Raji (cell line): ENCODE measurements around the gene NSDHL.

Experiments
- POLR2A ChIP-seq: IDR thresholded peaks from 2 replicates; pipeline ENCODE4 v1.6.1; 2011; ENCODE audit warnings: low read depth, low read length, control low read depth; ENCODE audit not compliant: insufficient read depth

NSDHL gene

GRCh38 chrX:152833378-152833777, 2.5 kb downstream of the NSDHL start:
- no peak for TF ChIP-seq POLR2A

GRCh38 chrX:152842772-152843338, 12.0 kb downstream of the NSDHL start:
- no peak for TF ChIP-seq POLR2A

GRCh38 chrX:152843852-152844251, 13.0 kb downstream of the NSDHL start:
- no peak for TF ChIP-seq POLR2A

- no peak for TF ChIP-seq POLR2A
Observed at GRCh38 chrX:152844256-152844655, 13.4 kb downstream of the NSDHL start.

- TF ChIP-seq POLR2A = no peak
Observed at GRCh38 chrX:152845618-152846240, 14.9 kb downstream of the NSDHL start.

GRCh38 chrX:152847281-152847680, 16.4 kb downstream of the NSDHL start:
- TF ChIP-seq POLR2A = no peak

- no peak for TF ChIP-seq POLR2A
Observed at GRCh38 chrX:152850465-152850864, 19.6 kb downstream of the NSDHL start.

- no peak for TF ChIP-seq POLR2A
Observed at GRCh38 chrX:152853986-152854385, 23.1 kb downstream of the NSDHL start.

GRCh38 chrX:152861116-152861515, 30.3 kb downstream of the NSDHL start:
- no peak for TF ChIP-seq POLR2A

- TF ChIP-seq POLR2A = no peak
Observed at GRCh38 chrX:152861826-152862225, 31.0 kb downstream of the NSDHL start.

- no peak for TF ChIP-seq POLR2A
Observed at GRCh38 chrX:152865232-152865920, 34.5 kb downstream of the NSDHL start.

GRCh38 chrX:152866386-152866785, 35.5 kb downstream of the NSDHL start:
- TF ChIP-seq POLR2A = no peak

GRCh38 chrX:152869972-152870371, 39.1 kb downstream of the NSDHL start:
- TF ChIP-seq POLR2A = no peak

- TF ChIP-seq POLR2A = no peak
Observed at GRCh38 chrX:152871260-152871659, 40.4 kb downstream of the NSDHL start.

- no peak for TF ChIP-seq POLR2A
Observed at GRCh38 chrX:152872522-152872921, 41.7 kb downstream of the NSDHL start.

- no peak for TF ChIP-seq POLR2A
Observed at GRCh38 chrX:152873361-152873760, 42.5 kb downstream of the NSDHL start.
